ENCODE results near the gene RAD51B. TPM values are rescaled to one million over a fixed set of nuclear protein-coding genes. Genes with fewer than 3 reads are reported as not detected.

Gene RAD51B
- total RNA-seq, 1 experiment from 2014 or later, result 10.8 TPM

DNA sequence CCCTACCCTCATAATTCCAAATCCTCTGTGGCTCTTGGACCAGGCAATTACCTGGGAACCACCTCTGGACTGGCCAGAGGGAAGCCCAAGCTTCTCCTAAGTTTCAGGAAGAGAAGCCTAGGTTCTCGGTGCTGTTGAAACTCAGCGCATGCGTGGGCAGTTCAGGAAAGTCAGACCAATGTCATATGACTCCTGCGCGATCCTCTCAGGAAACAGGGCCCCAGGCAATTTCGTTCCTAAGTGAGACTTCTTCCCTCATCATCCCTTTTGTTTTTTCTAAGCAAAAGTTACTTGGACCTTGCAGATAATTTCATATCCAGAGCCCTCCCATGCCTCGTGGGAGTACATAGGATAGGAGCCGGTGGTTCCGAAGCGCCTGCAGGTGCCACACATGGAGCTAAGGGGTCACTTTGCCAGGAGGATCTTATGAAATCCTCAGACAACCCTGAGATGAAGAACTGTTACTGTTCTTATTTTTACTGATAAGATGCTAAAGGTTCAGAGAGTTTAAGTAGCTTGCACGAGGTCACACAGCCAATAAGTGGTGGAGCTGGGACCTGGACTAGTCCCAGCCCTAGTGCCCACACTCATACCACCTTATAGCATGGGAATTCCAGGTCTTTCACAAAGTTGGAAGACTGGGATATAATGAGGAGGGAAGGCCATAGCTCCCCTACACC is 805.1 kb downstream of the RAD51B start:
- no peak overlapping the region for H3K27ac ChIP-seq (ENCODE audit: low read length)
- no peaks in the 10 kb centered on the region for H3K27me3 ChIP-seq (ENCODE audit: low read length)
- no peaks in the 10 kb centered on the region for H4K20me1 ChIP-seq (ENCODE audit: low read length)
- peaks cover 20% of the 10 kb centered on the region for H3K4me1 ChIP-seq (ENCODE audit: insufficient read depth, low read length)
- no peak for ATAC-seq
- no peaks in the 10 kb centered on the region for H3K79me2 ChIP-seq (ENCODE audit: low read length)
- H3K4me3 ChIP-seq (ENCODE audit: low read length), result no peak overlapping the region
- H2AFZ ChIP-seq (ENCODE audit: low read length), result no peak overlapping the region
- DNase-seq, result no peak
- CTCF ChIA-PET, result interaction anchor here (0.6 kb wide), 1 partner anchor 163 kb away, joined by 7 read pairs; no protein-coding TSS in a partner anchor
- TF ChIP-seq EZH2 (IDR thresholded peaks at IDR 0.05; ENCODE audit: low read length, unreplicated experiment), result no peak
- TF ChIP-seq, protein P1, sequence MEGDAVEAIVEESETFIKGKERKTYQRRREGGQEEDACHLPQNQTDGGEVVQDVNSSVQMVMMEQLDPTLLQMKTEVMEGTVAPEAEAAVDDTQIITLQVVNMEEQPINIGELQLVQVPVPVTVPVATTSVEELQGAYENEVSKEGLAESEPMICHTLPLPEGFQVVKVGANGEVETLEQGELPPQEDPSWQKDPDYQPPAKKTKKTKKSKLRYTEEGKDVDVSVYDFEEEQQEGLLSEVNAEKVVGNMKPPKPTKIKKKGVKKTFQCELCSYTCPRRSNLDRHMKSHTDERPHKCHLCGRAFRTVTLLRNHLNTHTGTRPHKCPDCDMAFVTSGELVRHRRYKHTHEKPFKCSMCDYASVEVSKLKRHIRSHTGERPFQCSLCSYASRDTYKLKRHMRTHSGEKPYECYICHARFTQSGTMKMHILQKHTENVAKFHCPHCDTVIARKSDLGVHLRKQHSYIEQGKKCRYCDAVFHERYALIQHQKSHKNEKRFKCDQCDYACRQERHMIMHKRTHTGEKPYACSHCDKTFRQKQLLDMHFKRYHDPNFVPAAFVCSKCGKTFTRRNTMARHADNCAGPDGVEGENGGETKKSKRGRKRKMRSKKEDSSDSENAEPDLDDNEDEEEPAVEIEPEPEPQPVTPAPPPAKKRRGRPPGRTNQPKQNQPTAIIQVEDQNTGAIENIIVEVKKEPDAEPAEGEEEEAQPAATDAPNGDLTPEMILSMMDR (conservative IDR thresholded peaks at IDR 0.05; ENCODE audit: low read depth, low read length), result no peak
- no peak for TF ChIP-seq EZH2phosphoT487 (IDR thresholded peaks at IDR 0.05; ENCODE audit: borderline replicate concordance, low read length)
- no peak overlapping the region for H3K9ac ChIP-seq (ENCODE audit: low read length)
- H3K4me2 ChIP-seq (ENCODE audit: low read length), result no peak overlapping the region
- POLR2A ChIA-PET (ENCODE audit: unreplicated experiment), result no interaction called here
- no TSS peak for BruUV-seq (replicated peaks)
- no peaks in the 10 kb centered on the region for H3K9me3 ChIP-seq (ENCODE audit: low read length)
- no peaks in the 10 kb centered on the region for H3K9me2 ChIP-seq (replicated peaks; ENCODE audit: low read length)
- no peaks in the 10 kb centered on the region for H3K36me3 ChIP-seq (ENCODE audit: low read depth, low read length)
- intact Hi-C loops (cut with micrococcal nuclease), result no loop called here
- H3F3A ChIP-seq (ENCODE audit: low read length, unreplicated experiment), result no peaks in the 10 kb centered on the region

DNA sequence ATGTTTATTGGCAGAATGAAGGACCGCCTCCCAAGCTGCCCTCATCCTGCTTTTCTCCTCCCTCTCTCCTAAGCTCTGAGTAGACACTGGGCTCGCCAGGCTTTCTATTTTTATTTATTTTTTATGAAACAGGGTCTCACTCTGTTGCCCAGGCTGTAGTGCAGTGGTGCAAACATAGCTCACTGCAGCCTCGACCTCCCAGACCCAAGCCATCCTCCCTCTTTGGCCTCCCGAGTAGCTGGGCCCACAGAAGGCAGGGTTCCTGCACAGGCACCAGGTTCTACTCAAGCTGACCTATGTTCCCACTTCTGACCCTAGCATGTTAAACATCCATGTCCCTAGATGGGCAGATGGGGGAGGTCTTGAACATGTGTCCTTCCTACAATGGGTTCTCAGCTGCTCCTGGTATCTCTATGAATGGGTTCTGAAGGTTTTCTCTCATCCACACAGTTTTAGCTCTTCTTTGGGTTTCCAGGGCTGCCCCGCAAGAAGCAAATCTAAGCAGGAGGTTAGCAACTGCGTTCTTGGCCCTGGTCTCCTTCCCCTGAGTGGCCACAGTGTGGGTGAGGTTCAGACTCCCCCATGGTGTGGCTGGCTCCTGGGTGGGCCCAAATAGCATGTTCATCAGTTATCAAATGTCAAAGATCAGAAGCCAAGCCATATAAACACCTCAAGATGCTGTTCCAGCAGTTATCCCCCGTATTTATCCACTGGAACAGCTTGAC is 805.9 kb downstream of the RAD51B start:
- Histone ChIP-seq H3K36me3 (ENCODE audit: low read depth, low read length) (no peaks in the 10 kb centered on the region), H3K4me1 (ENCODE audit: insufficient read depth, low read length) (peaks cover 11% of the 10 kb centered on the region), H3K9ac (ENCODE audit: low read length) (no peak overlapping the region), H3K27ac (ENCODE audit: low read length) (no peak overlapping the region), H3F3A (ENCODE audit: low read length, unreplicated experiment) (no peaks in the 10 kb centered on the region), H2AFZ (ENCODE audit: low read length) (no peak overlapping the region), H3K4me3 (ENCODE audit: low read length) (no peak overlapping the region), H3K27me3 (ENCODE audit: low read length) (no peaks in the 10 kb centered on the region), H3K9me2 (replicated peaks; ENCODE audit: low read length) (no peaks in the 10 kb centered on the region), H3K79me2 (ENCODE audit: low read length) (no peaks in the 10 kb centered on the region), H3K4me2 (ENCODE audit: low read length) (no peak overlapping the region), H3K9me3 (ENCODE audit: low read length) (no peaks in the 10 kb centered on the region), H4K20me1 (ENCODE audit: low read length) (no peaks in the 10 kb centered on the region)
- no peak for DNase-seq
- CTCF ChIA-PET, result no interaction called here
- intact Hi-C loops (cut with micrococcal nuclease), result no loop called here
- no peak for ATAC-seq
- TF ChIP-seq EZH2 (IDR thresholded peaks at IDR 0.05; ENCODE audit: low read length, unreplicated experiment), result no peak
- no peak for TF ChIP-seq EZH2phosphoT487 (IDR thresholded peaks at IDR 0.05; ENCODE audit: borderline replicate concordance, low read length)
- TF ChIP-seq, protein P1 (conservative IDR thresholded peaks at IDR 0.05; ENCODE audit: low read depth, low read length), result no peak
- POLR2A ChIA-PET (ENCODE audit: unreplicated experiment), result interaction anchor here (0.6 kb wide), 1 partner anchor 1718 kb away, joined by 4 read pairs; no protein-coding TSS in a partner anchor
- BruUV-seq (replicated peaks), result no TSS peak

DNA sequence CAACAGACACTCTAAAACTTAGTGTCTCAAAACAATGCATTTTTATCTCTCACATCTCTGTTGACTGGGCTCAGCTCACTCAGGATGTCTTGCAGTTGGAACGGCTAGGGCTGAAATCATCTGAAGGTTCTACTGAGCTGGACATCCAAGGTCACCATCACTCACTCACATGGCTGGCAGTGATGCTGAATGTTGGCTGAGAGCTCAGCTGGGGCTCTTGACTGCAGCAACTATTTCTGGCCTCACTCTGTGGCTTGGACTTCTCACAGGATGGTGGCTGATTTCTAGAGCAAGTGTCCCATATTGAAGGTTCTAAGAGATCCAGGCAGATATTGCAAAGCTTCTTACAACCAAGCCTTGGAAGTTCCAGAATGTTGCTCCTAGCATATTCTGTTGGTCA is 806.8 kb downstream of the RAD51B start:
- H3K36me3 ChIP-seq (ENCODE audit: low read depth, low read length), result no peaks in the 10 kb centered on the region
- no peaks in the 10 kb centered on the region for H3K9me2 ChIP-seq (replicated peaks; ENCODE audit: low read length)
- H3F3A ChIP-seq (ENCODE audit: low read length, unreplicated experiment), result no peaks in the 10 kb centered on the region
- no peaks in the 10 kb centered on the region for H4K20me1 ChIP-seq (ENCODE audit: low read length)
- H3K4me3 ChIP-seq (ENCODE audit: low read length), result no peak overlapping the region
- no peak for ATAC-seq
- BruUV-seq (replicated peaks), result no TSS peak
- TF ChIP-seq EZH2phosphoT487 (IDR thresholded peaks at IDR 0.05; ENCODE audit: borderline replicate concordance, low read length) (no peak), EZH2 (IDR thresholded peaks at IDR 0.05; ENCODE audit: low read length, unreplicated experiment) (no peak)
- TF ChIP-seq, protein P1 (conservative IDR thresholded peaks at IDR 0.05; ENCODE audit: low read depth, low read length), result no peak
- intact Hi-C loops (cut with micrococcal nuclease), result no loop called here
- no peak for DNase-seq
- H3K27me3 ChIP-seq (ENCODE audit: low read length), result no peaks in the 10 kb centered on the region
- no peak overlapping the region for H3K4me2 ChIP-seq (ENCODE audit: low read length)
- H3K79me2 ChIP-seq (ENCODE audit: low read length), result no peaks in the 10 kb centered on the region
- H2AFZ ChIP-seq (ENCODE audit: low read length), result no peak overlapping the region
- CTCF ChIA-PET, result no interaction called here
- H3K9me3 ChIP-seq (ENCODE audit: low read length), result no peaks in the 10 kb centered on the region
- POLR2A ChIA-PET (ENCODE audit: unreplicated experiment), result no interaction called here
- H3K9ac ChIP-seq (ENCODE audit: low read length), result no peak overlapping the region
- H3K27ac ChIP-seq (ENCODE audit: low read length), result no peak overlapping the region
- peaks cover 9% of the 10 kb centered on the region for H3K4me1 ChIP-seq (ENCODE audit: insufficient read depth, low read length)

All from PC-3 (cell line).